ENCODE measurements around the gene FBXL4.

DNA sequence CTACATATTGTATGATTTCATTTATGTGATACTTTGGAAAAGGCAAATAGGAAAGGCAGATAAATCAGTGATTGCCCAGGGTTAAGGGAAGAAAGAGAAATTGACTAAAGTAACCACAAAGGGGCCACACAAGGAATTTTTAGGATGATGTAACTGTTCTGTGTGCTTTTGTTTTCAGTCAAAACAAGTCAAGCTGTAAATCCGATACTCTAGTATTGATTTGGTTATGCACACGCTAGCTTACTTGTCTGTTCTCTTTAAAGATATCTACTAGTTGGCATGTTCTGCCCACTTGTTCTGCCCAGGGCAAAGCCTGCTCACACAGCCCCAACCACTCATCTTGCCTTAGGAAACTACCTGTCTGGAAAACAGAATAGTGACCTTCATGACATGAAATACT, 6.4 kb downstream of the FBXL4 start:
- no peak for TF ChIP-seq EP300 (IDR thresholded peaks at IDR 0.05)
- TF ChIP-seq, protein P1, sequence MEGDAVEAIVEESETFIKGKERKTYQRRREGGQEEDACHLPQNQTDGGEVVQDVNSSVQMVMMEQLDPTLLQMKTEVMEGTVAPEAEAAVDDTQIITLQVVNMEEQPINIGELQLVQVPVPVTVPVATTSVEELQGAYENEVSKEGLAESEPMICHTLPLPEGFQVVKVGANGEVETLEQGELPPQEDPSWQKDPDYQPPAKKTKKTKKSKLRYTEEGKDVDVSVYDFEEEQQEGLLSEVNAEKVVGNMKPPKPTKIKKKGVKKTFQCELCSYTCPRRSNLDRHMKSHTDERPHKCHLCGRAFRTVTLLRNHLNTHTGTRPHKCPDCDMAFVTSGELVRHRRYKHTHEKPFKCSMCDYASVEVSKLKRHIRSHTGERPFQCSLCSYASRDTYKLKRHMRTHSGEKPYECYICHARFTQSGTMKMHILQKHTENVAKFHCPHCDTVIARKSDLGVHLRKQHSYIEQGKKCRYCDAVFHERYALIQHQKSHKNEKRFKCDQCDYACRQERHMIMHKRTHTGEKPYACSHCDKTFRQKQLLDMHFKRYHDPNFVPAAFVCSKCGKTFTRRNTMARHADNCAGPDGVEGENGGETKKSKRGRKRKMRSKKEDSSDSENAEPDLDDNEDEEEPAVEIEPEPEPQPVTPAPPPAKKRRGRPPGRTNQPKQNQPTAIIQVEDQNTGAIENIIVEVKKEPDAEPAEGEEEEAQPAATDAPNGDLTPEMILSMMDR (IDR thresholded peaks at IDR 0.05) = no peak
- TF ChIP-seq POLR2A (IDR thresholded peaks at IDR 0.05) = no peak

Measured in tibial nerve (tissue), 4 donors.